Neural progenitor cell (in vitro differentiated cells): Measurements from ENCODE around the gene TSPAN18. TPM values are rescaled to one million over a fixed set of nuclear protein-coding genes. Genes with fewer than 3 reads are reported as not detected.

ENCODE experiments used
- DNase-seq: peaks from one replicate; pipeline ENCODE4 v3.0.0-alpha.2; 2016; ENCODE audit warnings: low spot score
- H2AFZ ChIP-seq: fragments of 200-600 bp; sonication (generic); replicated peaks from 2 replicates; pipeline ENCODE4 v1.6.1; 2016; ENCODE audit warnings: antibody characterized with exemption
- H3F3A ChIP-seq: fragments of 200-600 bp; sonication (generic); 2 replicates; pipeline ENCODE4 v1.6.1; 2016; ENCODE audit warnings: antibody characterized with exemption, low read depth
- H3K27ac ChIP-seq: fragments of 200-600 bp; sonication (generic); 2 replicates; pipeline ENCODE4 v1.5.1; 2016; ENCODE audit warnings: mild to moderate bottlenecking
- H3K27me3 ChIP-seq: fragments of 200-600 bp; sonication (generic); 2 replicates; pipeline ENCODE4 v1.6.1; 2016; ENCODE audit warnings: mild to moderate bottlenecking, moderate library complexity
- H3K36me3 ChIP-seq: fragments of 200-600 bp; sonication (generic); 2 replicates; pipeline ENCODE4 v1.5.1; 2016
- H3K4me1 ChIP-seq: fragments of 200-600 bp; sonication (generic); 2 replicates; pipeline ENCODE4 v1.6.1; 2016; ENCODE audit warnings: mixed run types
- H3K4me2 ChIP-seq: fragments of 200-600 bp; sonication (generic); 2 replicates; pipeline ENCODE4 v1.6.1; 2016
- H3K4me3 ChIP-seq: fragments of 200-600 bp; sonication (generic); 2 replicates; pipeline ENCODE4 v1.5.1; 2016
- H3K79me2 ChIP-seq: fragments of 200-600 bp; sonication (generic); 2 replicates; pipeline ENCODE4 v1.6.1; 2016; ENCODE audit warnings: low read depth
- H3K9ac ChIP-seq: fragments of 200-600 bp; sonication (generic); 2 replicates; pipeline ENCODE4 v1.6.1; 2016
- H3K9me3 ChIP-seq: fragments of 200-600 bp; sonication (generic); 2 replicates; pipeline ENCODE4 v1.5.1; 2016; ENCODE audit warnings: low read depth
- H4K20me1 ChIP-seq: fragments of 200-600 bp; sonication (generic); 2 replicates; pipeline ENCODE4 v1.6.1; 2016; ENCODE audit warnings: low read depth
- H3K27ac Mint-ChIP-seq: 3 replicates; pipeline ENCODE4 v1.8.0; 2021; ENCODE audit warnings: mixed read lengths
- H3K27me3 Mint-ChIP-seq: 2 replicates; pipeline ENCODE4 v1.8.0; 2022; ENCODE audit warnings: low read depth, mild to moderate bottlenecking, inconsistent platforms, moderate library complexity, mixed read lengths; ENCODE audit not compliant: insufficient read depth
- H3K36me3 Mint-ChIP-seq: 3 replicates; pipeline ENCODE4 v1.8.0; 2021; ENCODE audit warnings: mixed read lengths
- H3K4me1 Mint-ChIP-seq: 3 replicates; pipeline ENCODE4 v1.8.0; 2021; ENCODE audit warnings: mixed read lengths
- H3K4me3 Mint-ChIP-seq: 3 replicates; pipeline ENCODE4 v1.8.0; 2021; ENCODE audit warnings: mild to moderate bottlenecking, moderate library complexity, mixed read lengths
- H3K9me3 Mint-ChIP-seq: 3 replicates; pipeline ENCODE4 v1.8.0; 2020; ENCODE audit warnings: mixed read lengths
- CTCF ChIP-seq: fragments of 200-600 bp; sonication (generic); IDR thresholded peaks from 2 replicates; pipeline ENCODE4 v1.5.1; 2017; ENCODE audit warnings: antibody characterized with exemption, mild to moderate bottlenecking
- EZH2 ChIP-seq: fragments of 200-600 bp; sonication (generic); IDR thresholded peaks from 2 replicates; pipeline ENCODE4 v1.6.1; 2017; ENCODE audit warnings: antibody characterized with exemption, mild to moderate bottlenecking, moderate library complexity
- EZH2phosphoT487 ChIP-seq: fragments of 200-600 bp; sonication (generic); IDR thresholded peaks from 2 replicates; pipeline ENCODE4 v1.6.1; 2017; ENCODE audit warnings: antibody characterized with exemption
- total RNA-seq: library from RNA; depleted of rRNA; stranded (reverse); fragments of >200 nt; gene quantifications from 2 replicates; pipeline ENCODE4 v1.2.3, GENCODE V29; 2015; ENCODE audit warnings: low replicate concordance

TSPAN18 gene
- total RNA-seq, 1 donor from 2014 or later = 16.5 TPM

DNA sequence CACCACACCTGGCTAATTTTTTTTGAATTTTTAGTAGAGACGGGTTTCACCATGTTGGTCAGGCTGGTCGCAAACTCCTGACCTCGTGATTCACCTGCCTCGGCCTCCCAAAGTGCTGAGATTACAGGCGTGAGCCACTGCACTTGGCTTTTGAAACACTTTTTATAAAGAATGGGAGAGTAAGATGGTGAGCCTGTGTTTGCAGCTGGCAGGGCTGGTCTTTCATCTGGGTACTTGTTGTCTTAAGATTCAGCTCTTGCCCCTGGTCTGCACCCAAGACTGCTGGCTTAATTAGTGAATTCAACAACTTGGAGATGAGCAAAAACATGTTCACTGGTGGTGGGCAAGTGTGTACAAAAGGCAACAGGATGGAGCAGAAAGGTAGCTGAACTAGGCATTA lies 4.0 kb downstream of the TSPAN18 start:
- Histone ChIP-seq H3K4me1 (peaks cover 61% of the 10 kb centered on the region), H3K4me2 (no peak overlapping the region), H3K27ac (no peak overlapping the region), H3K4me3 (no peak overlapping the region), H3K27me3 (no peaks in the 10 kb centered on the region), H4K20me1 (peaks cover 58% of the 10 kb centered on the region), H3K79me2 (peaks cover 61% of the 10 kb centered on the region), H2AFZ (no peak overlapping the region), H3K9ac (no peak overlapping the region), H3K9me3 (no peaks in the 10 kb centered on the region), H3F3A (peaks cover 39% of the 10 kb centered on the region), H3K36me3 (no peaks in the 10 kb centered on the region)
- Mint-ChIP-seq H3K4me1 (peaks cover 77% of the 10 kb centered on the region), H3K4me3 (no peak overlapping the region), H3K27me3 (peaks cover 5% of the 10 kb centered on the region), H3K27ac (no peak overlapping the region), H3K36me3 (peaks cover 18% of the 10 kb centered on the region), H3K9me3 (no peaks in the 10 kb centered on the region)
- TF ChIP-seq CTCF = no peak
- TF ChIP-seq EZH2phosphoT487 = no peak
- no peak for TF ChIP-seq EZH2
- DNase-seq = no peak

GRCh38 chr11:44731685-44732430 lies 5.1 kb downstream of the TSPAN18 start:
- Histone ChIP-seq H2AFZ (no peak overlapping the region), H3K4me2 (no peak overlapping the region), H4K20me1 (peaks cover 58% of the 10 kb centered on the region), H3F3A (peaks cover 30% of the 10 kb centered on the region), H3K4me1 (peaks cover 54% of the 10 kb centered on the region), H3K79me2 (peaks cover 67% of the 10 kb centered on the region), H3K9me3 (no peaks in the 10 kb centered on the region), H3K9ac (no peak overlapping the region), H3K4me3 (no peak overlapping the region), H3K36me3 (no peaks in the 10 kb centered on the region), H3K27ac (no peak overlapping the region), H3K27me3 (no peaks in the 10 kb centered on the region)
- H3K4me1 Mint-ChIP-seq = peaks cover 81% of the 10 kb centered on the region
- no peak for DNase-seq
- TF ChIP-seq EZH2 = no peak
- no peak overlapping the region for H3K4me3 Mint-ChIP-seq
- peak overlapping the region; percentile 21 for H3K27ac Mint-ChIP-seq
- H3K9me3 Mint-ChIP-seq = no peaks in the 10 kb centered on the region
- peaks cover 5% of the 10 kb centered on the region for H3K27me3 Mint-ChIP-seq
- peaks cover 18% of the 10 kb centered on the region for H3K36me3 Mint-ChIP-seq

GRCh38 chr11:44732564-44732963 lies 5.8 kb downstream of the TSPAN18 start:
- Histone ChIP-seq H4K20me1 (peaks cover 65% of the 10 kb centered on the region), H3F3A (peaks cover 25% of the 10 kb centered on the region), H3K9me3 (no peaks in the 10 kb centered on the region), H3K36me3 (no peaks in the 10 kb centered on the region), H3K27me3 (no peaks in the 10 kb centered on the region), H3K4me3 (no peak overlapping the region), H3K27ac (no peak overlapping the region), H3K9ac (no peak overlapping the region), H3K4me1 (peaks cover 61% of the 10 kb centered on the region), H2AFZ (no peak overlapping the region), H3K79me2 (peaks cover 62% of the 10 kb centered on the region), H3K4me2 (no peak overlapping the region)
- Mint-ChIP-seq H3K36me3 (peaks cover 19% of the 10 kb centered on the region), H3K4me1 (peaks cover 88% of the 10 kb centered on the region), H3K27me3 (peaks cover 6% of the 10 kb centered on the region), H3K9me3 (no peaks in the 10 kb centered on the region), H3K27ac (no peak overlapping the region), H3K4me3 (no peak overlapping the region)
- TF ChIP-seq CTCF (no peak), EZH2phosphoT487 (no peak), EZH2 (no peak)
- DNase-seq = no peak

- Histone ChIP-seq H3F3A (peaks cover 16% of the 10 kb centered on the region), H3K9ac (no peak overlapping the region), H3K27ac (no peak overlapping the region), H3K4me1 (peaks cover 54% of the 10 kb centered on the region), H3K27me3 (no peaks in the 10 kb centered on the region), H4K20me1 (peaks cover 69% of the 10 kb centered on the region), H3K4me3 (no peak overlapping the region), H3K4me2 (peak overlapping the region; percentile 31), H2AFZ (no peak overlapping the region), H3K36me3 (no peaks in the 10 kb centered on the region), H3K9me3 (no peaks in the 10 kb centered on the region), H3K79me2 (peaks cover 67% of the 10 kb centered on the region)
- Mint-ChIP-seq H3K27ac (no peak overlapping the region), H3K4me1 (peaks cover 87% of the 10 kb centered on the region), H3K4me3 (no peak overlapping the region), H3K9me3 (no peaks in the 10 kb centered on the region), H3K27me3 (peaks cover 7% of the 10 kb centered on the region), H3K36me3 (peaks cover 27% of the 10 kb centered on the region)
- TF ChIP-seq CTCF (no peak), EZH2phosphoT487 (no peak)
- DNase-seq = peak; percentile 39
Observed at GRCh38 chr11:44733877-44734276, 7.1 kb downstream of the TSPAN18 start.
